Ecto neural progenitor cell (in vitro differentiated cells): ENCODE data around the gene GHRL.

Experiments
- DNase-seq: peaks from one replicate; pipeline ENCODE4 v3.0.0-alpha.2; 2018; ENCODE audit warnings: low spot score

The GHRL gene

DNA sequence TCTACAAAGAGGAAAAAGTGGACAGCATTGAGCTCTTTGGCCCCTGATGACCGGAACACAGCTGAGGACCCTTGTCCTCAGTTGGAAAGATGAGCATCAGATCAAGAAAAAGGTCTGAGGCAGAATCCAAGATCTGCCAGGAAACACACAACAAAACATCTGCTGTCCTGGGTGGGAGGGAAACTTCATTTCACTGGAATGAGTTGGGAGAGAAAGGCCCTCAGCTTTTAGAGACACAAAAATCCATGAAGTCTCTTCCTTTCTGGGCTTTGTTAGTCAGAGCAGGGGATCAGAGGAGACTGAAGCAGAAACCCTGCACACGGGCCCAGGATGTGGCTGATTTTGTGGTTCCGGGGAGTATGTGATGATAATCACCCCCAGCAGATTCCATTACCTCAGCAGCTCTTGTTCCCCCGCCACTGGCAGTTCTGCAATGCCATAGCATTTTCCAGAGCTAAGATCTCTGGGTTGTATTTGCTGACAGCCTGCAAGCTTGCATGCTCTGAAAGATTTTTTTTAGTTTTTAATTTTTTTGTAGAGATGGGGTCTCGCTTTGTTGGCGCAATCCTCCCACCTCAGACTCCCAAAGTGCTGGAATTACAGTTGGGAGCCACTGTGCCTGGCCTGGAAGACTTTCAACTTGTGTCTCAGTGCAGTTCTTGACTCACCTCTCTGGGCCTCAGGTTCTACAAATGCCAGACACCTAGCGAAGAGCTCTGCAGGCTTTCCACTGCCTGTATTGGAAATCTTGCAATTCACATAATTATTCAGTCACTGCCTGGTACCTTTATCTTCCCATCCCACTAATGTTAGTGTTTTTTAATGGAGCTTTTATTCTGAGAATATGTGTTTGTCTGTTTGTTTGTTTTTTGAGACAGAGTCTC is 50.3 kb downstream of the GHRL start:
- DNase-seq = no peak

DNA sequence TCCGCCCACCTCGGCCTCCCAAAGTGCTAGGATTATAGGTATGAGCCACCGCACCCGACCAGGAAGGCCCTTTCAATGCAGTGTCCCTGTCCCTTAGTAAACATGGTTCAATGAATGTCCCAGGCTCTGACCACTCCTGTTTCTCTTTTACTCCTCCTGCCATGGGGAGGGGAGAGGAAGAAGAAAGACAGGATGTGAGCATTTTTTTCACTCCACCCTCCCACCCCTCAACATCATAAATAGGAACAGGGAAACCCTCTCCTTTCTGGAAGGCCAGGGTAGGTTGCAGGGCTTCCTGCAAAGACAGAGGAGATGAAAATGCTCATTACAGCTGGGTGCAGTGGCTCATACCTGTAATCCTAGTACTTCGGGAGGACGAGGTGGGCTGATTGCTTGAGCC is 51.9 kb downstream of the GHRL start:
- DNase-seq = no peak

DNA sequence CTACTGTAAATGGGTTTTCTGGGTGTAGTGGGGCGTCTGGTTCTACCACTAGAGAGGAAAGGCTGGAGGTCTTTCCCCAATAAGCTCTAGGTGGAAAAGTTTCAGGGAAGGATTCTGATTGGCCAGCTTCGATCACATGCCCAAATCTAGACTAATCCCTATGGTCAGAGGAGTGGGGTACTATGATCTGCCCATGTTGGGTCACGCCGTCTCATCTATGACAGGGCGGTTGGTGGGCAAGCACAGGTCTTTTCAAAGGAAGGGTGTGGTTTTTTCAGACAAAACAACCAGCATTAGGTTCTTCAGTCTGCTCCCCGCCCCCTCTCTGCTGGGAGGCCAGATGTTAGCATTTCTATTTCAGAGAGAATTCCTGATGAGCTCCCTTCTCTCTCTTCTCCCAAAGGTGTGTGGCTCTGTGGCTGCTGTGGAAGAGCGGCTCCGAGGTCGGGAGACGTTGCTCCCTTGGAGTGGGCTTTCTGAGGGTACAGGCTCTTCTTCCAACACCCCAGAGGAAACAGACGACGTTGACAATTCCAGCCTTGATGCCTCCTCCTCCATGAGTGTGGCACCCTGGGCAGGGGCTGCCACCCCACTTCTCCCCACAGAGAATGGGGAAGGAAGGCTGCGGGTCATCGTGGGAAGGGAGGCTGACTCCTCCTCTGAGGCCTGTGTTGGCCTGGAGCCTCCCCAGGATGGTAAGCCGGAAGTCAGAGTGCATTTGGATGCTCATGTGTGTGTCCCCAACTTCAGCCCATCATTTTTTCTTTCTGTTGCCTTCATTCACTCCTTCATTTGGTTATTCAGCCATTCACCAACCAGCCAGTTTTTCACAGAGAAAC is 54.2 kb downstream of the GHRL start:
- DNase-seq = no peak
